SW480 (cell line): ENCODE data around the gene BAZ1B.
"Not testable (repeated sequence)": the region's sequence is repeated elsewhere in the genome, so short reads cannot be mapped to it uniquely, and the experiment has no call there.

Experiments
- DNase-seq: peaks from one replicate; pipeline ENCODE4 v3.0.0-alpha.2; 2016; ENCODE audit warnings: low spot score

The BAZ1B gene

DNA sequence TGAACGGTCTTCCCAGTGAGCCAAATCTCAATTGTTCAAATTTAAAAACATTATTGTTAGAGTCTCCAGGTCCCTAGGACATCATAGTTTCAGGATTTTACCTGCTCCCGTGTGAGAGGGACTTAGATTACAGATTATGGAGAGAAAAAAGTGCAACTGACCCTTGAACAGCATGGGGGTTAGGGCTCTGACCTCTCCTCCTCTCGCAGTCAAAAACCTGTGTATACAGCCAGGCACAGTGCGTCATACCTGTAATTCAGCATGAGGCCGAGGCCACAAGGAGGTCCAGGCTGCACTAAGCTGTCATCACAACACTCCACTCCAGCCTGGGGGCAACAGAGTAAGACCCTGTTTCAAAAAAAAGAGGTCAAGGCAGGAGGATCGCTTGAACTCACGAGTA lies 25.5 kb downstream of the BAZ1B start:
- DNase-seq = no peak

DNA sequence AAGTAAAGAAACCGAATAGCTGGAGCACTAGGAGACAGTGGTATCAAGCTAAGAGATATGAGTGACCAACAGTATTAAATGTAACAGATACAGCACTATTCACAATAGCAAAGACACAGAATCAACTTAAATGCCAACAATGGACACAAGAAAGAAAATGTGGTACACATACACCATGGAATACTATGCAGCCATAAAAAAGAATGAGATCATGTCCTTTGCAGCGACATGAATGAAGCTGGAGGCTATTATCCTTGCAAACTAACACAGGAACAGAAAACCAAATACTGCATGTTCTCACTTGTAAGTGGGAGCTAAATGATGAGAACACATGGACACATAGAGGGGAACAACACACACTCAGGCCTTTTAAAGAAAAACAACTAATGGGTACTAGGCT lies 26.6 kb downstream of the BAZ1B start:
- DNase-seq = not testable (repeated sequence)

- no peak for DNase-seq
These were observed 32.1 kb downstream of the BAZ1B start for GRCh38 chr7:73489976-73490375.

GRCh38 chr7:73487486-73487885 lies 34.6 kb downstream of the BAZ1B start:
- no peak for DNase-seq

DNA sequence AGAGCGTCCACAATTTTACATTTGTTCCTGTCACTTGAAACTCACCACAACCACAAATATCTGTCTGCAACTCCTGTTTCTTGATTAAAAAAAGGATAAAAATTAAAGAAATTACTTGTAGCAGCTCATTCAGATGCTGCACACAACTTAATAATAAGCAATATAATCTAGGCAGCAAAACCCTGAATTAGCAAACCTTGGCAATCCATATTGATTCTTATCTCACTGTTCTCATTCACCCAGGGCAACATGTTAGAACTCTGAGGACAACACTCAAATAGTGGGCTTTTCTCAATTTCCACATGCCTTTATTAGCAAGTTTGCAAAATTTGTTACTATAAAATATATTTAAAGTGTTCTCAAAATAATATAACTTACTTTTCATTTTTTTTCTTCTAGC lies 38.9 kb downstream of the BAZ1B start:
- no peak for DNase-seq

GRCh38 chr7:73482746-73483145 lies 39.3 kb downstream of the BAZ1B start:
- no peak for DNase-seq

- DNase-seq = peak; percentile 29
These were observed 40.6 kb downstream of the BAZ1B start for GRCh38 chr7:73481521-73481920.

- DNase-seq = no peak
These were observed 43.5 kb downstream of the BAZ1B start for GRCh38 chr7:73478549-73478948.

DNA sequence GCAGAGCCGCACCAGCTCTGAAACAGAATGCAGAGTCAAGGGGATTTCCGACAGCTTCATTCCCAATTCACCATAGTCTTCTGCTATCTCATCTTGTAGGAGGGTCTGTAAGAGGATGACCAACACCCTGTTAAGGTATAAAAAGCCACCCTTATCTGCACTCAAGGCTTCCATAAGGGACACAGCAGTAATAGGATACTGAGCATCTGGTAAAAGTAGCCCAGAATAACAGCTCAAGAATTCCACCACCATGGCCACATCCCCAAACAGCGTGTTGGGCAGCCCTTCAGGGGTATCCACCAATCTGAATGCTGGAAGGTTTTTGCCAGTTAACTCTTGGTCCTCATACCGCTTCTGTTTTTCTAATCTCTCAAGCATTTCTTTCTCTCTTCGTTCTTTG lies 44.7 kb downstream of the BAZ1B start:
- DNase-seq = no peak

- no peak for DNase-seq
These were observed 51.9 kb downstream of the BAZ1B start for GRCh38 chr7:73470208-73470607.

GRCh38 chr7:73467046-73467445 lies 55.0 kb downstream of the BAZ1B start:
- DNase-seq = peak; percentile 24

- no peak for DNase-seq
These were observed 56.0 kb downstream of the BAZ1B start for GRCh38 chr7:73466112-73466511.

DNA sequence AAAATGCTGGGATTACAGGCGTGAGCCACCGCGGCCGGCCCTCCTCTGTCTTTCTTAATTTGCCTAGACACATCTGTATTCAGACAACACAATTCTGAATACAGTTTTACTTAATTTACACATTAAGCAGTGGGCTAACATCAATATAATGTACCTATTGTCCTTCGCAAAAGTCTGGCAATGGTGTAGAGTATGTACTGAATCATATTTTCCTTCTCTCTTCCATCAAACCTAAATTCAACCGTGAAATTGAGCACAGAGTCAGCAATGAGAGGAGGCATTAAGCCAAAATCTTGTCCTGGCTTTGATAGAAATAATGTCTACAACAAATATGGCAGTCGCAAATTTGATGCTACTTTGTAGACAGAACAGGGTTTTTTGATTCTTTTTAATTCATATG lies 58.1 kb downstream of the BAZ1B start:
- no peak for DNase-seq

DNA sequence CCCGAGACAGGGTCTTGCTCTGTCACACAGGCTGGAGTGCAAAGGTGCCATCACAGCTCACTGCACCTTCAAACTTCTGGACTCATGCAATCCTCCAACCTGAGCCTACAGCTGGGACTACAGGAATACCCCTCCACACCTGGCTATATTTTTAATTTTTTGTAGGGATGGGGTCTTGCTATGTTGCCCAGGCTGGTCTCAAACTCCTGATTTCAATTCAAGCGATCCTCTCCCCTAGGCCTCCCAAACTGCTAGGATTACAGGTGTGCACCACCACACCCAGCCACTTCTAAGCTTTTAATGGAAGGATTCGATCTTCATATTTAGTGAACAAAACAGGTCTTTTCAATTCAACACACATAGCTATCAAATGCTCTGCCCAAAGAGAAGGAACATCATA lies 58.8 kb downstream of the BAZ1B start:
- no peak for DNase-seq

DNA sequence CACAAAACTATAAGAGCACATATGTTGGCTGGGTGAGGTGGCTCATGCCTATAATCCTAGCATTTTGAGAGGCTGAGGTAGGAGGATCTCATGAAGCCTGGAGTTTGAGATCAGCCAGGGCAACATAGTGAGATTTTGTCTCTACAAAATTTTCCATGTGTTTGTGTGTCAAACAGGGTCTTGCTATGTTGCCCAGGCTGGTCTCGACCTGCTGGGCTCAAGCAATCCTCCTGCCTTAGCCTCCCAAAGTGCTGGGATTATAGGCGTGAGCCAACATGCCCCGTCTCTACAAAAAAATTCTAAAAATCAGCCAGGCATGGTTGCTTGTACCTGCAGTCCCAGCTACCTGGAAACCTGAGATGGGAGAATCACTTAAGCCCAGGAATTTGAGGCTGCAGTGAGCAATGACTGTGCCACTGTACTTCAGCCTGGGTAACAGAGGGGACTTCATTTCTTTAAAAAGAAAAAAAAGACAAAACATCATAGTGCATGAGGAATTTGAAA lies 60.3 kb downstream of the BAZ1B start:
- no peak for DNase-seq

- no peak for DNase-seq
These were observed 67.7 kb downstream of the BAZ1B start for GRCh38 chr7:73454424-73454823.

GRCh38 chr7:73452999-73453635 lies 69.0 kb downstream of the BAZ1B start:
- peak; percentile 22 for DNase-seq

DNA sequence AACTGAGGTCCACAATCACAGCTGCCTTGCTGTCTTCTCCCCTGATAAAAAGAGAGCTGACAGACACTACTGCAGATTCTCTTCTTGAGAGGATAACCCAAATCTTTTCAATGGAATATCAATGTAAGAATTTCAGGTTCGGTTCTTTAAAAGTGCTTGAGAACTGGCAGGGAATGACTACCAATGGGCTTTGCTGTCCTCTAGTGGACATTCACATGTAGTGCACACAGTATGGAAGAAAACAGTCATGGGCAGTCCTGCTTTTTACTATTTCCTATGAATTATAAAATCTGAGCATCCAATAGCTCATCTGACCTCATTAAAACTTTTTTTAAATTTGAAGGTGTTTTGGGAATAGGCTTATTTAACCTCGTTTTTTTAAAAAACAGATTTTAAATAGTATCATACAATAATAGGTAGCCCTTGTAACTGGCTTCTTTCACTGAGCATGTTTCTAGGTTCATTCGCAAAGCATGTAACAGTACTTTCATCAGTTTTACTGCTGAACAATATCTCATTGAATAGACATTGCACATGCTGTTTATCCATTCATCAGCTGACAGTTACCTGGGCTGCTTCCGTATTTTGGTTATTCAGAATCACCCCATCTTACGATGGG lies 70.2 kb downstream of the BAZ1B start:
- peak; percentile 65 for DNase-seq

GRCh38 chr7:73449422-73449821 lies 72.7 kb downstream of the BAZ1B start:
- DNase-seq = no peak

DNA sequence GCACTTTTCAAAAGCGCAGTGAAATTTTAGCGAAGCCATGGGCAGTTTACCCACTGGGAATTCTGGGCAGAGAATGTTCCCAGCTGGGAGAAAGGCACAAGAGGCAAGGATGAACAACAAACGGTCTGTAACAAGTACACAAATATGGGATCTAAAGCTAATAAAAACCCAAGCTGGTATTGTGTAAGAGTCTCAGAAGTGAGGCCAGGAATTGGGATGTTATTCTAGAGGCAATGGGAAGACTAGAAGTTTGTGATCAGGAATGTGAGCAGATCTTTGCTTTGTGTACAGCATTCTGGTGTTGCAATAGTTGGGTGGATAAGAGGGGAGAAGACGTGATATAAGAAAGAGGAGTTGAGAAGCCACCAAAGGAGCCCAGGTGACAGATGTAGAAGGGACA lies 73.5 kb downstream of the BAZ1B start:
- no peak for DNase-seq

DNA sequence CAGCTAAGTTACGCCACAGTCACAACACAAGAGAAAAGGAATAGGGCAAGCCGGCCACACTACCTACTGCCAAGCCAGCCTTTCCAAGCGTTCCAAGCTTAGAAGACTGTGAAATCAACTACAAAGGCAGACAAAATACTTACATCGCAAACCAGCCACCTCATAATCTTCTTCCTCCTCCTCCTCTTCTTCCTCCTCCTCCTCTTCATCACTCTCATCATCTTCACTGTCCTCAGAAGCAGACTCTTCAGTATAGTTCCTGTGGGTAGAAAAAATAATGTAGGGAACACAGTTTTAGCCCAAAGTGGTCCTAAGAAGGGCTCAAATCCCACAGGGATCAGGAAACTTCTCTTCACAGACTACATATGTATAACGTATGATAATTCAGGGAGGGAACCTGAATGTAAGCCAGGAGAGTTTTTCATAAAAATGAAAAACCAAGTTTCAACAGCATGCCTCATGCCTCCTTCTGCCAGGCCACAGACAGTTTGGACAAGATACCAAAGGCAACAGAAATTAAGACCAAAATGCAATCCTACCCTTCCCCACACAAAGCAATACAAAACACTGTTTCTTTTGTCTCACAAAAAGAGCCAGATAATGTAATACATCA lies 74.9 kb downstream of the BAZ1B start:
- no peak for DNase-seq

DNA sequence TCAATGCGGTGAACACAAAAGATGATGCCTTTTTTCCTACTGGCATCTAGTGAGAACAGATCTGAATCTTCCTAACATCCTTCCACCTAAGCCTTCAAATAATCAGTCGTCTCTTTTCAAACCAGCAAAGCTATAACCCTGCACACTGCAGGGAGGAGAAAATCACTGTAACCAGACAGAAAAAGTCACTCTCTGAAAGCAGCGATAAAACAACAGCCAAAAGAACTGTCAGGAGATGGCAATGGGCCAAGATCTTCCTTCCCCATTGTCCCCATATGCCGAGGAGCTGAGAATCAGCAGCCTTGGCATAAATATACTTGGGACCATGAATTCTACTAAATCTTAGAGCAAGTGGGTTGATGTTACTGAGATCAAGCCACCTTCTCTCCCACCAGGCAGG lies 75.4 kb downstream of the BAZ1B start:
- no peak for DNase-seq

DNA sequence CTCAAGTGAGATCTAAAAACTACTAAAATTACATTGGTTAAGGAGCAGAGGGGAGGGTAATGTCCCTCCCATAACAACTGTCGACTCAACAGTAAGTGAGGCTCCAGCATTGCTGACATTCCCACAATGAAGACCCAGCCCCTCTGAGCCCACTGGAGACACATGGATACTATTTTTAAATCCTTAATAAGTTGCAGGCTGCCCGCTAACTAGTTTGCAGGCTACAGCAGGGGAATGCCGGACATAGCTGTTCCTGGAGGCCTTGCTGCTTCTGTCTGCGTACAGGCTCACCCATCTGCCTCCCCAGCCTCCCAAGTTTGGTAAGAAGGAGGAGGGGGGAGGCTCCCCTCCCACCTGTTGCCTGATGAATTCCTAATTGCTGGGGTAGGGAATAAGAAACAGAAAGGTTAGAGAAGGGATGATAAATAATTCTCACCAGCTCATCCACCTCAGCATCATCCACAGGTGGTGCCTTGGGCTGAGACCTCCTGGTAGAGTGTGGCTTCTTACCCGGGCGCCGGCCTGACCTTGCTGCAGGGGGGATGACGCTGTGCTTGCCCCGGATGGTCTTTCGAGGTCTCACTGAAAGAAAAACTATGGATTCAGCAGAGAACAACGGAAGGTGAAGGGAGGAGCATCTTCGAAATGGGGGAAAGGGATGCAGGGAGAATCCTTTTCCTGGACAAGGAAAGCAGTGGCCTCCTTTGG lies 78.4 kb downstream of the BAZ1B start:
- DNase-seq = no peak
